Osteoblast (primary cell): Measurements from ENCODE around the gene TADA2A. TPM values are rescaled to one million over a fixed set of nuclear protein-coding genes. Genes with fewer than 3 reads are reported as not detected.

Experiments used
- DNase-seq: peaks from one replicate; pipeline ENCODE4 v3.0.0; 2011; ENCODE audit warnings: low spot score, mixed read lengths; ENCODE audit not compliant: insufficient read length; ENCODE audit errors: missing footprints
- H2AFZ ChIP-seq: 2 replicates; pipeline ENCODE4 v1.6.0; 2011; ENCODE audit warnings: mild to moderate bottlenecking, low read length
- H3K27ac ChIP-seq: 2 replicates; pipeline ENCODE4 v1.5.1; 2011; ENCODE audit warnings: mild to moderate bottlenecking, low read depth, low read length, moderate library complexity
- H3K27me3 ChIP-seq: 2 replicates; pipeline ENCODE4 v1.6.0; 2012; ENCODE audit warnings: mild to moderate bottlenecking, control low read depth, inconsistent platforms, low read length, moderate library complexity; ENCODE audit not compliant: insufficient read depth
- H3K36me3 ChIP-seq: 2 replicates; pipeline ENCODE4 v1.5.1; 2011; ENCODE audit warnings: mild to moderate bottlenecking, low read length, control low read depth, moderate library complexity; ENCODE audit not compliant: insufficient read depth
- H3K4me1 ChIP-seq: 2 replicates; pipeline ENCODE4 v1.5.1; 2011; ENCODE audit warnings: mild to moderate bottlenecking, low read length, control low read depth, moderate library complexity; ENCODE audit not compliant: insufficient read depth
- H3K4me2 ChIP-seq: 2 replicates; pipeline ENCODE4 v1.6.0; 2011; ENCODE audit warnings: mild to moderate bottlenecking, low read length; ENCODE audit not compliant: insufficient read depth
- H3K4me3 ChIP-seq: fragments of 200-600 bp; sonication (generic); 3 replicates; pipeline ENCODE4 v1.5.1; 2012; ENCODE audit warnings: mild to moderate bottlenecking, low read length, inconsistent platforms; ENCODE audit not compliant: insufficient read depth
- H3K79me2 ChIP-seq: 2 replicates; pipeline ENCODE4 v1.6.0; 2012; ENCODE audit warnings: mild to moderate bottlenecking, low read length, control low read depth, inconsistent platforms; ENCODE audit not compliant: insufficient read depth
- H3K9me3 ChIP-seq: 2 replicates; pipeline ENCODE4 v1.5.1; 2011; ENCODE audit warnings: low read depth, low read length, control low read depth
- H4K20me1 ChIP-seq: 2 replicates; pipeline ENCODE4 v1.6.0; 2012; ENCODE audit warnings: mild to moderate bottlenecking, low read length, control low read depth; ENCODE audit not compliant: insufficient read depth
- total RNA-seq: library from RNA; depleted of rRNA; stranded (reverse); fragments of >200 nt; gene quantifications from 2 replicates; pipeline ENCODE4 v1.2.3, GENCODE V29; 2012
- TF ChIP-seq, protein P1 (sequence below): IDR thresholded peaks from 2 replicates; pipeline ENCODE4 v1.5.1; 2011; ENCODE audit warnings: mild to moderate bottlenecking, low read depth, low read length, moderate library complexity; ENCODE audit errors: extremely low read depth

Gene TADA2A
- total RNA-seq, 1 donor, result 21.4 TPM

DNA sequence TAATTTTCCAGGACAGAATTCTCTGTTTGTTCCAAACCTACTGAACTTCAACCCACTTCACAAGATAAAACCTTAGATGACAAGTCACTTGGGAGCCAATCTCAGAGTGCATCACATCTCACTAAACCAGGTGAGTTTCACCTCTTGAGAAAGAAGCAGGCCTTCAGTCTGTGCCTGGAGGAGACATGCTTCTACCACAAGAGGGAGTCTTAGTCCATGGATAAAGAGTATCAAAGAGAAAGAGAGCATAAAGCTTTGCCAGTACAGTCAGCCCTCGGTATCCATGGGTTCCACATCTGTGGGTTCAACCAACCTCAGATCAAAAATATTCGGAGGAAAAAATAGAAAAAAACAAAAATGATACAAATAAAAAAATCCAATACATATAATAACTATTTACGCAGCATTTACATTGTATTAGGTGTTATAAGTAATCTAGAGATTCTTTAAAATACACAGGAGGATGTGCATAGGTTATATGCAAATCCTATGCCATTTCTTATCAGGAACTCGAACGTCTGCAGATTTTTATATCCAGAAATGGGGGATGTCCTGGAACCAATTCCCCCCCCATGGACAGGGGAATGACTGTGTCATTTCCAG, 120.7 kb downstream of the TADA2A start:
- TF ChIP-seq, protein P1, sequence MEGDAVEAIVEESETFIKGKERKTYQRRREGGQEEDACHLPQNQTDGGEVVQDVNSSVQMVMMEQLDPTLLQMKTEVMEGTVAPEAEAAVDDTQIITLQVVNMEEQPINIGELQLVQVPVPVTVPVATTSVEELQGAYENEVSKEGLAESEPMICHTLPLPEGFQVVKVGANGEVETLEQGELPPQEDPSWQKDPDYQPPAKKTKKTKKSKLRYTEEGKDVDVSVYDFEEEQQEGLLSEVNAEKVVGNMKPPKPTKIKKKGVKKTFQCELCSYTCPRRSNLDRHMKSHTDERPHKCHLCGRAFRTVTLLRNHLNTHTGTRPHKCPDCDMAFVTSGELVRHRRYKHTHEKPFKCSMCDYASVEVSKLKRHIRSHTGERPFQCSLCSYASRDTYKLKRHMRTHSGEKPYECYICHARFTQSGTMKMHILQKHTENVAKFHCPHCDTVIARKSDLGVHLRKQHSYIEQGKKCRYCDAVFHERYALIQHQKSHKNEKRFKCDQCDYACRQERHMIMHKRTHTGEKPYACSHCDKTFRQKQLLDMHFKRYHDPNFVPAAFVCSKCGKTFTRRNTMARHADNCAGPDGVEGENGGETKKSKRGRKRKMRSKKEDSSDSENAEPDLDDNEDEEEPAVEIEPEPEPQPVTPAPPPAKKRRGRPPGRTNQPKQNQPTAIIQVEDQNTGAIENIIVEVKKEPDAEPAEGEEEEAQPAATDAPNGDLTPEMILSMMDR, result peak; percentile 81
- Histone ChIP-seq H3K27ac (no peak overlapping the region), H3K4me3 (no peak overlapping the region), H3K27me3 (no peaks in the 10 kb centered on the region), H3K79me2 (no peaks in the 10 kb centered on the region), H4K20me1 (no peaks in the 10 kb centered on the region), H2AFZ (no peak overlapping the region), H3K4me2 (no peak overlapping the region), H3K9me3 (no peaks in the 10 kb centered on the region), H3K36me3 (peaks cover 26% of the 10 kb centered on the region), H3K4me1 (no peaks in the 10 kb centered on the region)
- no peak for DNase-seq

Other genes with a start within 250 kb of the TADA2A start
- gene C17orf78, start 30.9 kb upstream of the TADA2A start, total RNA-seq, result not detected in 2 replicates
- gene ACACA, start 50 bp upstream of the TADA2A start, total RNA-seq, result 78.9 and 86.6 TPM in 2 replicates
- gene DUSP14, start 83.0 kb downstream of the TADA2A start, total RNA-seq, result 79.3 and 97.7 TPM in 2 replicates
- 23.9 and 24.8 TPM in 2 replicates for gene SYNRG, start 202.5 kb downstream of the TADA2A start, total RNA-seq
- 29.2 and 29.3 TPM in 2 replicates for gene DDX52, start 236.6 kb downstream of the TADA2A start, total RNA-seq